ENCODE measurements around the gene RPH3AL. TPM values are rescaled to one million over a fixed set of nuclear protein-coding genes. Genes with fewer than 3 reads are reported as not detected.
A peak's percentile ranks its signal among the peaks of the same experiment; 100 is the strongest.

RPH3AL gene
- total and polyA plus RNA-seq, 2 of the 8 experiments (the other 6 are each of a cell fraction or from before 2014, with no cell fraction given): 5.6 to 5.8 TPM

DNA sequence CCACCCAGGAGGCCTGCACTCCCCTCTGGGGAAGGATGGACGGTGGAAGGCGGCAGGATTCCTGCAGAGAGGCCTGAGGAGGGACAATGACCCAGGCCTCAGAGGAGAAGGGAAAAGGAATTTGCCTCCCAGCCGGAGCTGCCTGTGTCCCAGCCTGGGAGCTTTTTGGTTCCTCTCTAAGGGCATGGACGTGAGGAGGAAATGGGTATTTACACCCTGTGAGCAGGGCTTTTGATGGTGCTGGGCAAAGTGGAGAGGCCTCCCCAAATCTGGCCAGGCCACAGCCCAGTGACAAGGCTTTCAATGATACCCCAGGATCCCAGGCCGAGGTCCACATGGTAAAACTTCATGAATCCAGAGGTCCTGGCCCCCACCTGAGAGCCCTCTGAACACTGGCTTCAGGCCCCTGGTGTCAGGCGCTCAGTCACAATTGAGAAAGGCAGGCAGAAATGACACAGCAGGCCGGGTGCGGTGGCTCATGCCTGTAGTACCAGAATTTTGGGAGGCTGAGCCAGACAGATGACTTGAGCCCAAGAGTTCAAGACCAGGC lies 115.1 kb downstream of the RPH3AL start:
- Histone ChIP-seq H3K9ac (replicated peaks in 1 of 4; ENCODE audit: extremely low read depth in 1 of 4, low read depth in 3 of 4, low read length in 3 of 4) (no peak overlapping the region), H3K4ac (replicated peaks; ENCODE audit: insufficient read length, low read depth, low read length) (peak overlapping the region; percentile 23), H3K23me2 (ENCODE audit: low read depth, low read length) (no peaks in the 10 kb centered on the region), H3K4me3 (ENCODE audit: extremely low read depth in 1 of 4, insufficient read depth in 2 of 4, low read depth in 3 of 4, low read length in 4 of 4) (no peak overlapping the region), H4K8ac (ENCODE audit: extremely low read depth, insufficient read depth, low read length) (no peak overlapping the region; the same call in none of the 2 replicates), H3K4me1 (replicated peaks in 1 of 4; ENCODE audit: control insufficient read depth in 3 of 4, insufficient read depth in 4 of 4, low read length in 3 of 4) (peaks cover 0 to 26% (median 11%) of the 10 kb centered on the region in 4 experiments; a peak in 5 of 7 replicates), H3K27ac (ENCODE audit: low read depth, low read length) (no peak overlapping the region), H2BK5ac (ENCODE audit: low read depth, low read length) (peak overlapping the region; percentile 49; the same call in 1 of the 2 replicates), H2BK120ac (replicated peaks; ENCODE audit: low read depth, low read length) (no peak overlapping the region), H4K5ac (ENCODE audit: insufficient read length, low read depth, low read length) (no peak overlapping the region), H4K20me1 (replicated peaks in 1 of 2; ENCODE audit: control insufficient read depth in 1 of 2, insufficient read depth in 2 of 2, low read length in 2 of 2) (no peaks in the 10 kb centered on the region), H3K36me3 (ENCODE audit: control insufficient read depth in 2 of 4, insufficient read depth in 4 of 4, low read length in 3 of 4) (no peaks in the 10 kb centered on the region), H3K27me3 (replicated peaks in 1 of 4; ENCODE audit: control insufficient read depth in 3 of 4, extremely low read depth in 1 of 4, insufficient read depth in 3 of 4, low read length in 3 of 4) (no peaks in the 10 kb centered on the region), H3K56ac (replicated peaks; ENCODE audit: insufficient read length, low read depth, low read length) (no peak overlapping the region), H3K14ac (ENCODE audit: insufficient read length) (no peak overlapping the region), H2BK12ac (ENCODE audit: low read depth, low read length) (no peak overlapping the region), H3K23ac (ENCODE audit: insufficient read length) (no peak overlapping the region), H2AFZ (ENCODE audit: low read length) (no peak overlapping the region), H4K91ac (replicated peaks; ENCODE audit: insufficient read length, low read length) (peak overlapping the region; percentile 65), H3K4me2 (ENCODE audit: insufficient read depth in 1 of 2, low read depth in 2 of 2, low read length in 2 of 2) (no peak overlapping the region), H3K18ac (ENCODE audit: extremely low read depth, low read length) (peak overlapping the region; percentile 48; the same call in 1 of the 2 replicates), H3K79me1 (ENCODE audit: low read depth, low read length) (no peaks in the 10 kb centered on the region), H3K9me3 (ENCODE audit: insufficient read depth in 2 of 2, low read depth in 1 of 2, low read length in 1 of 2) (no peaks in the 10 kb centered on the region), H3K79me2 (ENCODE audit: control insufficient read depth in 1 of 2, insufficient read depth in 2 of 2, low read length in 2 of 2) (no peaks in the 10 kb centered on the region), H2BK15ac (ENCODE audit: low read length) (peak overlapping the region; percentile 88; the same call in 1 of the 2 replicates), H2AK5ac (ENCODE audit: low read depth, low read length) (peak overlapping the region; percentile 53; the same call in 1 of the 2 replicates), H2BK20ac (ENCODE audit: low read length) (no peak overlapping the region)
- ChIA-PET CTCF (ENCODE audit: partially characterized antibody) (interaction anchor here (0.6 to 3.5 kb wide), 13 partner anchors 10 to 485 kb away, joined by 3 to 16 read pairs (median 4); no protein-coding TSS in a partner anchor), POLR2A (ENCODE audit: partially characterized antibody) (interaction anchor here (1.0 kb wide), 2 partner anchors 12 to 22 kb away, joined by 3 read pairs; no protein-coding TSS in a partner anchor)
- WGBS, 2 experiments (ENCODE audit: extremely low coverage in 1 of 2, insufficient coverage in 1 of 2, insufficient read length in 1 of 2, insufficient replicate concordance in 2 of 2, low coverage in 1 of 2, low lambda C conversion rate in 2 of 2, missing lambda C conversion rate in 1 of 2): 55% methylated on average over 8 of the region's 8 CpGs; no CpG with 5 or more reads in 1 of the 2 experiments
- FAIRE-seq: no peak
- TF ChIP-seq SRF (IDR thresholded peaks at IDR 0.05; ENCODE audit: low read depth, low read length): no peak
- no peak for TF ChIP-seq RAD21 (IDR thresholded peaks at IDR 0.05 in 1 of 2, conservative IDR thresholded peaks at IDR 0.05 in 1 of 2; ENCODE audit: low read depth in 2 of 2, low read length in 2 of 2)
- TF ChIP-seq KDM5A (IDR thresholded peaks at IDR 0.05; ENCODE audit: low read length): no peak
- TF ChIP-seq CREB1 (IDR thresholded peaks at IDR 0.05): no peak
- DNase-seq (ENCODE audit: low read depth in 1 of 2, low spot score in 2 of 2): peak in 1 of 2 experiments; percentile 51

Data from H1 (cell line).